ENCODE data around the gene STEAP3. TPM values are rescaled to one million over a fixed set of nuclear protein-coding genes. Genes with fewer than 3 reads are reported as not detected.

STEAP3 gene
- total RNA-seq, 1 donor from 2014 or later, result 11.6 TPM

DNA sequence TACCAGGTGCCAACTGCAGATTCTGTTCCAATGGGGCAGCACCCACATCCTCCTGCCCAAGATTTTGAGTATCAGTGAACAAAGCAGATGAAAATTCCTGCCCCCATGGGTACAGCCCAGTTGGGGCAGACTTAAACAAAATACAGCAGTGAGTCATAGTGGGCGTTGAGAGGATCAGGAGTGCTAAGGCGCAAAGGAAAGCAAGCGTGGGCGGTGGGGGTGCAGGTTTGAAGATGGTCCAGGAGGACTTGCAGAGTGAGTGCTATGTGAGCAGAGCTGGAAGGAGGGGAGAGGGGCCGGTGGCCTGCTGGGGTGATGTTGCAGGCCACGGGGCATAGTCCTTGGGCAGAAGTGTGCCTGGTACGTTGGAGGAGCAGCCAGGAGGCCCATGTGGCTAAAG is 24.7 kb downstream of the STEAP3 start:
- peak; percentile 74 for ATAC-seq

DNA sequence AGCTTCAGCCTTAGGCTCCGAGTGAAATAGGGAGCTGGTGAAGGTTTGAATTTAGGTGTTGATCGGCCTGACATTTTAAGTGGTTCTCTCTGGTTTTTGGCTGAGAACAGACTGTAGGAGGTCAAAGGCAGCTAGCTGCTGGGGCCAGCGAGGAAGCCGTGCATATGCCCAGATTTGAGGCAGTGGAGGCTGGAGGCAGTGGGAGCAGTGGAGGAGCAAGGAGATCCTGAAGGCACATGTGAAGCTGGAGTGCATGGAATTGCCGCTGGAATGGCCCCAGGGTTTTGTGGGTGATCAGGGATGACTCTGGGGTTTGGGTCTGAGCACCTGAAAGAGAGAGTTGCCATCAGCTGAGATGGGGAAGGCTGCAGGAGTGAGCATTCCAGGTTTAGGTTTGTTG is 25.1 kb downstream of the STEAP3 start:
- ATAC-seq, result no peak

DNA sequence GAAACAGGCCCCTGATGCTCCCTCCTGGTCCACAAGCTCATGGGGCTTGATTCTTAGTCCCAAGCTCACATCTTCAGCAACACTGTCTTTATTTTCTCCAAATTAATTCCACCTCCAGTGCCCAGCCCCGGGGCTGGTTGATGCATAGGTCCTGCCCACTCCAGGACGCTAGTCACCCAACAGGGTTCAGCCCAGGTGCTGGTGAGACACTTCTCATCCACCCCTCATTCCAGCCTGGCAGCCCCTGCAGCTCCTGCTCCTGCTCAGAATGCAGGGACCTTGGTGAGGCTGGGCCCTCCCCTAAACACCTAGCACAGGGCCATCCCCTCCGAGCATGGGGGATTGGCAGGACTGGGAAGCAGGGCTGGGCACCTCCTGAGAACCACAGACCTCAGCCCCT is 25.7 kb downstream of the STEAP3 start:
- no peak for ATAC-seq

DNA sequence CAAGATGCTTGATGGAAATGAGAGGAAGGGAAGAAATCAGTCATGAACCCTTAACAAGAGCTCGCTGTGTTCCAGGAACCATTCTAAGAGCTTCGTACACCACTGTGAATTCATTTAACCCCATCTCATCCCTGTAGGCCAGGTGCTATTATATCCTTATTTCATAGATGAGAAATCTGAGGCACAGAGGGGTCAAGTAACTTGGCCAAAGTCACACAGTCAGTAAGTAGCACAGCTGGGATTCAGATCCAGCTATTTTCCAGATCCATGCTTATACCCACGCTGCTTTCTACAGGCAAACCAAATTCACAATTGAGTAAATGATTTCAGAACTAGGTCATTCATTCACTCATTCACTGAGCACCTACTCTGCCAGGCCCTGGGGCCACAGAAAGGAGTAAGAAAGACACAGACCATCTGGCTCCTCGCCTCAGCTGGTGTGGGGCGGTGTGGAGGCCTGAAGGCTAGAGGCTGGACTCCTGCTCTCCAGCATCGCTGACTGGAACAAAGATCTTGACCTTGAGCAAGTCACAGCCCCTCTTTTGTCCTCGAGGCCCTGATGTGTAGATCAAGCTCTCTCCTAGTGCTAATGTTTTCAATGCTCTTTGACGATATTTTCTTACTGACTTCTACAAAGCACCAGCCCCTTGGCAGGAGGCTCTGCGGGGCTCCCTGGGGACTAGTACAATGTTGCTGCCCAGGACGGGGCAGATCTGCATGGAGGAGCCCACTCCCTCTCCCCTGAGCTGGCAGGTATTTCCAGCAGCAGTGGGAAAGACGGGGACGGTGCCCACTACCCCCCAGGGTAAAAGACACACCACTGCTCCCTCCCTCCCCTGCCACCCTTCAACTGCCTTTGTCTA is 26.5 kb downstream of the STEAP3 start:
- ATAC-seq, result no peak

DNA sequence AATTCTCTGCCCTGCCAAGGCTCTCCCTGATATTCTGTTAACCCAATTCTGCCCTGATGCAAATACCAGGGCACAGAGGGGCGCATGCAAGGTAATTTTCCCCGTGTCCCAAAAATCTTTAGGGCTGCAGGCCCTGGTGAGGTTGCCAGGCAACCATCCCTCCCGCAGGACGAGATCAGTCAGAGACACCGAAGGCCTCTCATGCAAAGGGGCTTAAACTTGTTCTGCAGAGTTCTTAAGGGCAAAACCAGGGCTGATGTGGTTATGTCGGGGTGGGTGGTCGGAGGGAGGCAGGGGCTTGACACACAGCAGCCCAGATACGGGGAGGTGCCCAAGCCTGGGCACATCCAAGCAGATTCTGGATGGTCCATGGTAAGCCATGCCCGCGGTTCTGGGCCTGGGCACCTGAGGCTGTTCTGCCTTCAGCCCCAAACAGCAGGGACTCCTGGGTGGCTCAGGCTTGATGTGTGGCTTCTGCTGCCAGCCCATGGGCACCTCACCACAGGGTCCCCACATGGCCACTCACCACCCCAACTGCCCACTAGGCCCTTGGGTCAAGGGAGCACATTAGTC is 27.2 kb downstream of the STEAP3 start:
- no peak for ATAC-seq

DNA sequence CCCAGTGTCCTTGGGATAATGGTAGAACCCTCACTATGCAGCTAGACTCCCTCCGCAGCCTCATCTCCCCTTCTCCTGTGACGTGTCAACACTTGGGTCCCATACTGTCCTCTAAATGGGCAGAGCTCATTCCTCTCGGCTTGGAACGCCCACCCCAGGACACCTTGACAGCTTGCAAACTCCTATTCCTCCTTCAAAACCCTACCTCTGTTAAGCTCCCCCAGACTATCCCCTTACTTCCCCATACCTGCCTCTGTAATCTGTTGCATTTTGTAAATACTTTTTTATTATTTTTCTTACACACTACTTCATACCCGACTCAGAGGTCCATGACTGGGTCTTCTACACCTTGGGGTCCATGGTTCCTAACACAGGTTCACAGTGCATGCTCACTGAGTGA is 28.0 kb downstream of the STEAP3 start:
- no peak for ATAC-seq

DNA sequence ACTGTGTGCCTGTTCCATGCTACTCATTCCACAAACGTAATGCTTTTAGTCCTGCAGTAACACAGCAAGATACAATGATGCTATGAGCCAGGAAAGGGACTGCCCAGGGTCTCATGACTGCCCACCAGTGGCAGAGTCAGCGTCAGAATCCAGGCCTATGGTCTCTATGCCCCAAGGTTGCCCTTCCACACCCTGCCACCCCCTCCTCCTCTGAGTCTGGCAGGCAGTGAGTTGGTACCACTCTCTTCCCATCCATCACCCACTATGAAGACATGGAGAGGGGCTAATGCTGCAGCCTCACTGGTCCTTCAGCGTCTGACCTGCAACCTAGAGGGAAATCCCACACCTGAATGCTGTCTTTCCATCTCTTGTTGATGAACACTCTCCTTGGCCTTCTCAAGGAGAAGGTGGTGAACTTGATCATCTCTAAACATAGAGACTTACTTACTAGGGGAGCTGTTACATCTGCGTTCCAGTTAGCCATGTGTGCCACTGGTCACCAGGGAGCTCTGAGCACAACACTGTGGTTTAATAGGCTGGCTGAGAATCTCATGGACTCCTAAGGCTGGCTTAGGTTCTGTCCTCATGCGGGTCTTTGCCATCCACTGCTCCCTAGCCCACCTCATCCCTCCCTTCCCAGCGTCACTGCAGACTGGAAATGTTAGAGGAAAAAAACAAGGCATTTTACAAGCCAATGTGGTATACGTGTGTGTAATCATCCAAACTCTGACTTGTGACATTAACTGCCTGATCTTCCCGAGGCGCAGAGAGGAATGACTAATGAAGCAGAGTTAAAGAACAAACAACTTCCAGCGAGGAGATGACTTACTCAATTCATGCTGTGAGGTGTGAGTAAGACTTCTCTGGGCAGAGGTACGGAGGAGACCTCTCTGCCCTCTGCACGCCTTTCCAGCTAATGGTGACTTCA is 28.8 kb downstream of the STEAP3 start:
- ATAC-seq, result peak; percentile 91

DNA sequence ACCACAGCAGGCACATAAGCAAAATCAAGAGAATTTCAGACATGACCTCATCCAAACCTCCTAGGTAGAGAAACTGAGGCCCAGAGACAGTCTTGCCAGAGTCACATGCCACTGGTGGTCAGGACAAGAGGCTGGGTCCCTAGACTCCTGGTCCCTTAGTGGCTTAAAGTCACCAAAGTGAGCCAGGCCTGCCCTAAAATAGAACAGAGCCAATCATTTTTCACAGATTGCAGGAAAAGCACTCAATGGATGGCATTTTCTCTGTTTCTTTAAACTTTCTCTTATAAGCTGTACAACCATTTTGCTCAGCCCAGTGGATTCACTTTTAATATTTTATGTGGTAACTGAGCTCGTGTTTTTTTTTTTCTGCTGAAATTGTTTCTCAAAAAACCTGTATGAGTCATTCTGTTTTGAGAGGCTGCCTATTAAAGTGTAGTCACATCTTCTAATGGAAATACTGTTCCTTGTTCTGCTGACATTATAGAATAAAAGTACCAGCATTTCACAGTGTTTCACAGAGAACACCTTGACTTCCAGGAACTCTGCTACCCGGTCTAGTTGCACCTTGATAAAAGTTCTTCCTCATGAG is 29.6 kb downstream of the STEAP3 start:
- ATAC-seq, result peak; percentile 3

DNA sequence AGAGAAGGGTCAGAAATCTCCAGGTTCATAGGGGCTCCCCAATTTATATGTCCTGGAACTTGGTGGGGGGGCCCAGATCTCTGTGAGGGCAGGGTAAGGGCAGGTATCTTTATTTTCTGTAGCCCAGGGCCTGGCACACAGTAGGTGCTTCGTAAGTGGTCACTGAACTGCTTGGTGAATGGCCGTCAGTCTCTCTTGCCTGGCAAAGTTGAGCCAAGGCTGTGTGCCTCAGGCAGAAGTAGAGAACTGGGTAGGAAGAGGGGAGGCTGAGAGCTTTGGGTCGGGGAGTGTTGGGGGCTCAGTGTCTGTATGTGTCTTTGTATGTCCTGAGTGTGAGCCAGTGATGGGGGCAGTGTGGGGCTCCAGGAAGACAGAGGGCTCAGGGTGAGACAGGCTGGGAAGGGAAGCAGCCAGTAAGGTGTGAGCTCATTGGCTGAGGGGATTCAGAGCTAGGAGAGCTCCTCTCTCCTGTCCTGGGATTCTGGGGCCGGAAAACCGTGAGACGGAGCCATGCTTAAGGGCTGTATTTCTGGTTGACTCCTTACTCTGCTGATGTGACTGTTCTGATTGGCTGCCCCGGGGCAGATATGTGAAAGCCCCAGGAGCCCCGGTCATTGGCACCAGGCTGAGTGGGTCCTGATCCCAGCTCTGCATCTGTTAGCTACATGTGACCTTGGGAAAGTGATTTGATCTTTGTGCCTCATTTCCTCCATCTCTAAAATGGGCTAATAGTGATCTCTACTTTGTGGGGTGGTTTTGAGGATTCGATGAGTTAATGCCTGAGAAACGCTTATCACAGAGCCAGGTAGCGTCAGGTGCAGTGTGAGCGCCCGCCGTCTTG is 30.3 kb downstream of the STEAP3 start:
- ATAC-seq, result no peak

DNA sequence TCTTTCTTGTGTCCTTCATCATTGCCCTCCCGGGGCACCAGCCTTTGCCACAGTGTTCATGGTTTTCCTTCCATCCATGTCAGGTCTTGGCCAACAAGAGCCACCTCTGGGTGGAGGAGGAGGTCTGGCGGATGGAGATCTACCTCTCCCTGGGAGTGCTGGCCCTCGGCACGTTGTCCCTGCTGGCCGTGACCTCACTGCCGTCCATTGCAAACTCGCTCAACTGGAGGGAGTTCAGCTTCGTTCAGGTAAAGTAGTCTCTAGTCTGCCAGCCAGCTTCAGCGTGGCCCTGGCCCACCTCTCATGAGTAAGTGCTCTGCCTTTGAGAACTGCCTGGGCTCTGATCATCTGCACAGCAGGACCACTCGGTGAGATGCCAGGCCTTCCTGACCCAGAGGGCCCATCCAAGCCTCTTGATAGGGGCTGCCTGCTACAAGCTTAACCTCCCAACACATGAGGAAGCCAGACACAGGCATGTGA is 31.0 kb downstream of the STEAP3 start:
- no peak for ATAC-seq

DNA sequence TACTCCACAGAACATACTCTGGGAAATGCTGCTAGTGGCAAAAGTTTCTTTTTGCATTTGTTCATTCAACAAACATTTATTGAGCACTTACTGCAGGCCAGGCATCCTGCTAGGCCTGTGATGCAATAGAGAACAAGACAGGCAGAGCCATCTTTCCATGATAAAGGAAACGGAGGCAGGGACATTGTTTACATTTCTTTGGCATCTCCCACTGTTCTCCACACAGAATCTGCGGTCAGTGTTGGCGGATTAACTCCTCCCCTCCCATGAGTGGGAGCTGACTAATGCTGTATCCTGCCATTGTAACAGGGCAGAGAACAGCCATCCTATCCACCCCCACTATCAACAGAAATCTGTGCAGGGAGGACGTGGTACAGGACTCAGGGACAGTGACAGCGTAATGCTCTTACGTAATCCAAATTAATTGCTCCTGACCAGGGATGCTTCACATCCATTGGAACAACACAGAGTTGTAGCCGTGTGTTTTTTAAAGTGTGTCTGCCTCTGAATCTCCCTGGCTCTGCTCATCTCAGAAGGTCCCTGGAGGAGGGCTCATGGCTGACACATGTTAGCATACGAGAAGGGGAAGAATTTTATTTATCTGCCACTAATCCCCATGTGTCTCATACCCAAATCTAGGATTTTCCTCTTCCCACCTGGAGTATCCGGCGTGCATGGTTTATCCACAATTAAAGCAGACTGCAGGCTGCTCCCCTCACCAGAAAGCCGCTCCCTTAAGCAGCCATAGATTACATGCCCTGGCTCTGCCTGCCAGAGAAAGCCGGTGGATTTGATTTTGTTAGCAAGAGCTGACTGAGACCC is 32.3 kb downstream of the STEAP3 start:
- ATAC-seq, result peak; percentile 45

DNA sequence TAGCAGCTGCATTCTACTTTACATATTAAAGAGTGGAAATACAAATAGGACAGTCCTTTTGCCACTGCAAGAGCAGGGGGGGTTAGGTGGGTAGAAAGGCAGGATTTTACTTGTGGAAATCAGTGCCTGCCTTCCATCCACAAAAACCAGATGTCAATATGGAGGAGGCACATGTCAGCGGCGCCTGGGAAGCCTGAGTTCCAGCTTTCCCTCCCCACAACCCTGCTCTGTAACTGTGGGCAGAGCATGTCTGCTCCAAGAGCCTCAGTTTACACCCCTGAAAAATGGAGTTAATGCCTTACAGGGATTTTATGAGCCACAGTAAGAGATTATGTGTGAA is 32.9 kb downstream of the STEAP3 start:
- no peak for ATAC-seq

DNA sequence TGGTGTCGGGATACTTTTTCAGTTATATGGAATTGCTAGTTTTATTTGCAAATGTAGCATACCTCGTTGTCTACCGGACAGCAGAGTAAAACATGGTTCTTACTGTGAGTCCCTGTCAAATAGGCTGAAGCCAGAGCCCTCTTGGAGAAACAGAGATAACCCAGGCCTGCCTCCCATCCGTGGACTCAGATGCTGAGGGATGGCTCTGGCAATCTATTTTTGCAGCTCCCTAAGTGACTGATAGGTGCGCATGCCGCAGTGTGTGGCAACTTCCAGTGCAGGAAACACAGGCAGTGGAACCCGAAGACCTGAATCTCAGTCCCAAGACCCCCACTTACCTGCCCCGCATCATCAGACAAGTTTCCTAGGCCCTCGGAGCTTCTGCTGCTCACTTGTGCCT is 33.6 kb downstream of the STEAP3 start:
- ATAC-seq, result no peak

DNA sequence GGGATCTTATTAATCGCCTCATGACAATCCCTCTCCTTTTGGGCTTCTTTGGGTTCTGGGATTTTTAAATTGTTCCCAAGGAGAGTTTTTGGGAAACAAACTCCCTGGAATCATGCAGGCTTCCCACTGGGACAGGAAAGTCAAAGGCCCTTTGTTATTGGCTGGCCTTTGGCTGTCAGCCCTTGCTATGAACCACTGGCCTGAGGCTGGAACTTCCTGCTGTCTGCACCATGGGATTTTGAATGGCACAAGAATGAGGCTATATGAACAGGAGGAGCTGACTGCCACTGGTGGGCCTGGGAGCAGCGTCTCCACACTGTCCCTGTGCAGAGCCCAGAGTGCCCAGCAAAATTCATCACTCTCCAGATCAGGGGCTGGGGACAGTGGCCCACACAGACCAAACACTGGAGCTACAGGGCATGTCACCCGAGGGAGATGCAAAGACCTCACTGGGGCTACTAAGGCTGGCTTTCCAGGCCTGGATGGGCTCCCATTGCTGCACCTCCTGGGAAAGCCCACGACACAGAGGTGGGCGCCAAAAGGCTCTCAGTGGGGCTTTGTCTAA is 35.7 kb downstream of the STEAP3 start:
- ATAC-seq, result no peak

DNA sequence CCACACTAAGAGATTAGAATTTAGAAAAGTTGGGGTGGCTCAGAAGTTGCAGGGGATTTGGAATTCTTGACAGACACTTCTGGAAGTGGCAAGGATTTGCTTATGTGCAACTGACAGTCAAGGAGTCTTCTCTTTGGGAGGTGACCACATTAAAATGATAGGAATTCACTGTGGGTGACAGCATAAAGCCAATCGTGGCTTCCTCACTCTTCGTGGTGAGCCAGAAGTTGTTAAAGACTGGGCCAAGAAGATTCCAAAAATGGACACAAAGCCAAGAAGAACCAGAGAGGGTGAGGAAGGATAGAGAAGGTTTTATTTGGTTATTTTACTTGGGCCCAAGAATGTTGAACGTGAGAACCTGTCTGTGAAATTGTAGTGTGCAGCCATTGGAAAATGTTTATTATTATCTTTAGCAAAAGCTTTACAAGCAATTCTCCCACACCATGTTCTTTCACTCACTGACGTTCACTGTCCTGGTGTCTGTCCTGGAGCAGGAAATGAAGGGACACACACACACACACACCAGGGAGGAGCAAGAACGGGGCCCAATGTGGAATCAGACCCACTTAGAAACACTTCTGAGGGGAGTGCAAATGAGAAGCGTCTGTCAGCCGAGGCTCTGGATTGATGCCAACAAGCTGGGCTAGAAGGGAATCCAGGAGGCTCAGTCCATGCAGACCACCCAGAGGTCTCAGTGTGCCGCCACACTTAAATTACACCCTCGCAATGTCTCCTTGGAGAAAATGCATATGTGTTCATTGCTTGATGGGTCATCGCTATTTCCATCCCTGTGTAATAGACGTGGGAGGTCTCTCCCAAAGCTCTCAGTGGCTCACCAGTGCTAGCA is 37.2 kb downstream of the STEAP3 start:
- no peak for ATAC-seq

DNA sequence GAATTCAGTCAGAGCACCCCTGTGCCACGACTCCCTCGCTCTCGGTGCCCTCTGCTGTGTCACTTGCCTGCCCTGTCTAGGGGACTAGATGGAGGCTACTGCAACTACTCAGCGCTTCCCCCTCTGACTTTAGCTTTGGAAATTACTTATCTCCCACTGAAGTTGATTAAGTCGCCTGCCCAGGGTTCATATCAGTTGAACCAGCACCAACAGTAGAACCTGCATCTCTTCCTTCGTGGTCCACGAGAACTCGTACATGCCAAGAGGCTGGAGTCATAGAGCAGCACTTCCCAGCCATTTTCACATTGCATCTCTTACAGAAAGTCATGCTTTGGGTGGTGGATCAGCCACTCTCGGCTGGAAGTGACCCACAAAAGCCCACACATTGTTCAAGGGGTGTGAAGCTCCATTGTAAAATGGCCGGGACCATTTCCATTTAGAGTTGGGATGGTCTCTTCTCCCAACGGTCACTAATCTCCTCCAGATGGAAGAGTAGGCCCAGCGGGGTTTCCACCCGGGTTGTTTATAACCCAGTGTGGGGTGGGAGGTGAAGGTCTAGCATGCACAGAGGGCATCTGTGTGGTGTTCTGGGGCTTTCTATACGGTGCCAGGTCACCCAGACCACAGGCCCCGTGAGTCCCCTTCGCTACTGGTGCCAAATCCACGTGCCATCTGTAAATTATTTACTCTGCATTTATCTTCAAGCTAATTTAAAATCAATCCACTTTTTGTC is 38.0 kb downstream of the STEAP3 start:
- no peak for ATAC-seq

DNA sequence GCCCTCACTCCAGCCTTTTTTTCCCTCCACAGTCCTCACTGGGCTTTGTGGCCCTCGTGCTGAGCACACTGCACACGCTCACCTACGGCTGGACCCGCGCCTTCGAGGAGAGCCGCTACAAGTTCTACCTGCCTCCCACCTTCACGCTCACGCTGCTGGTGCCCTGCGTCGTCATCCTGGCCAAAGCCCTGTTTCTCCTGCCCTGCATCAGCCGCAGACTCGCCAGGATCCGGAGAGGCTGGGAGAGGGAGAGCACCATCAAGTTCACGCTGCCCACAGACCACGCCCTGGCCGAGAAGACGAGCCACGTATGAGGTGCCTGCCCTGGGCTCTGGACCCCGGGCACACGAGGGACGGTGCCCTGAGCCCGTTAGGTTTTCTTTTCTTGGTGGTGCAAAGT is 39.4 kb downstream of the STEAP3 start:
- no peak for ATAC-seq

DNA sequence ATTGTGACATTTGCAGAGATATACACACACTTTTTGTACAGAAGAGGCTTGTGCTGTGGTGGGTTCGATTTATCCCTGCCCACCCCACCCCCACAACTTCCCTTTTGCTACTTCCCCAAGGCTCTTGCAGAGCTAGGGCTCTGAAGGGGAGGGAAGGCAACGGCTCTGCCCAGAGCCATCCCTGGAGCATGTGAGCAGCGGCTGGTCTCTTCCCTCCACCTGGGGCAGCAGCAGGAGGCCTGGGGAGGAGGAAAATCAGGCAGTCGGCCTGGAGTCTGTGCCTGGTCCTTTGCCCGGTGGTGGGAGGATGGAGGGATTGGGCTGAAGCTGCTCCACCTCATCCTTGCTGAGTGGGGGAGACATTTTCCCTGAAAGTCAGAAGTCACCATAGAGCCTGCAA is 40.0 kb downstream of the STEAP3 start:
- no peak for ATAC-seq
